ENCODE results near the gene TP53RK.

TP53RK gene

DNA sequence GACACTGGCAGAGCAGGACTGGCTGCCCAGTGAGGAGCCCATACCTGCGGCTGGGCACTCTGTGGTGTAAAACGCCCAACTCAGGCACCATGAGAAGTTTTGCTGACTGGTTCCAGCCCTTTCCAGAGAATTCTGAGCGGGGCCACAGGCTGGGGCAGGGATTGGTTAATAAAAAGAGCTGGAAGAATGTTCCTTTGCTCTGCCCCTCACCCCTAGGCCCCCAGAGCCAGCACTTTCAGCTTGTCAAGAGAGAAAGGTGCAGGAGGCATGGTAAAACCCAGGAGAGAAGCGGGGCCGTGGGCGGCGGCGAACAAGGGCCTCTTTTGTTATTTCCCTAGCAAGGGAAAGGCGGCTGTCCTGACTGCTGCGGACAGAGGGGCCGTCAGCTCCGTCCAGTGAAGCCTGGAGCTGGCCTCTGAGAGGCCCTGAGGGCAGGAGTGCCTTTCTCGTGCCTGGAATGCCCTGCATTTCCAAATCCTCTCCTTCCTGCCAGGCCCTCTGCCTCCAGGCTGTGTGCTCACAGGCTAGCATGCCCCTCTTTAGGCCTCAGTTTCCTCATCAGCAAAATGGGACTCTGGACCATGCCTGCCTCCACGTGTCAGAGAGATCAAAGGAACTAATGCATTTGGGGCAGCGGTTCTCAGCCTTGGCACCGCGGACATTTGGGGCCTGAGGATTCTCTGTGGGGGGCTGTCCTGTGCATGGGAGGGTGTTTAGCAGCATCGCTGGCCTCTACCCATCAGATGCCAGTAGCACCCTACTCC lies 50.9 kb downstream of the TP53RK start:
- DNase-seq (ENCODE audit: low spot score): no peak

DNA sequence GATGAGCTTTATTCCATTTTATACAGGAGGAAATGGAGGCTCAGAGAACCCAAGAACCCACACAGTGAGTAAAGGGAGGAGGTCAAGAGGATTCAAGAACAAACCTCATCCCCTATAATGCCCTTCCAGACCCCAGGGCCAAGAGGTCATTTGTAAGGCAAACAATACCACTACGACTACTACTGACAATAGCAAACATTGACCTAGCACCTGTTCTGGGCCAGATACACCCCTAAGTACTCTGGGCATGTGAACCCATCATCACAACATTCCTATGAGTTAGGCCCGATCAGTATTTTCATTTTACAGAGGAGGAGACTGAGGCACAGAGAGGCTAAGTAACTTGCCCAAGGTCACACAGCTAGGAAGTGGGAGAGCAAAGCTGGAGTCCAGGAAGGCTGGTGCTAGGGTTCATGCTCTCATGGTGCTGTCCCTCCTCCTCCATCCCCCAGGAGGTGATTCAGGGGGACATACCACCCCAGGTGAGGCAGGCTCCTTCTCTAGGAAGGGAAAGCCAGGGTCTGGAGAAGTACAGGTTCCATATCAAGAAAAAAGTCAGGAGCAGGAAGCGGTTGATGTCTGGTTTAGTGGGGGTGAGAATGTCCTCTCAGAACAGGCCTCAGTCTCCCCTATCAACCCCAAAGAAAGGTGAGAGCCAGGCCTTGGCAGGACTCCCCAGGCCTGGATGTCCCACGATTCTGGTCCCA lies 51.7 kb downstream of the TP53RK start:
- no peak for DNase-seq (ENCODE audit: low spot score)

- no peak for DNase-seq (ENCODE audit: low spot score)
Observed at GRCh38 chr20:46637020-46637419, 52.2 kb downstream of the TP53RK start.

- DNase-seq (ENCODE audit: low spot score): no peak
Observed at GRCh38 chr20:46636514-46636913, 52.7 kb downstream of the TP53RK start.

- DNase-seq (ENCODE audit: low spot score): no peak
Observed at GRCh38 chr20:46635514-46636136, 53.6 kb downstream of the TP53RK start.

DNA sequence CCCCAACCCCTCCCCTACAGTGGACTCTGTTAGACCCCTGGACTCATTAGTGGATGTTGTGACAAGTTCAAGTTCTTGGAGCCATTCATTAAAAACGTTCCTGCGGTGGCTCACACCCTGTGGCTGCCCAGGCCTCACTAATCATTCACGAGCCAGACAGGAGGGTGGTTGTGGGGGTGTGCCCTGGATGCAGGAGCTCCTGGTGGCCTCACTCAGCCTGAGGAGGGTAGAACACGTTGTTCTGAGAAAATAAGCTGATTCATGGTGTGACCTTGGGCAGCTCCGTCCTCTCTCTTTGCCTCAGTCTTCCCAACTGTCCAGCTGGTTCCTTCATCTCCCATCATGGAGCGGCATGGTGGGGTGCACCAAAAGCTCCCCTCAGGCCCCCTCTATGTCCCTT lies 54.7 kb downstream of the TP53RK start:
- DNase-seq (ENCODE audit: low spot score): no peak
